K562 (cell line): Measurements from ENCODE around the gene ZMYND19. TPM values are rescaled to one million over a fixed set of nuclear protein-coding genes. Genes with fewer than 3 reads are reported as not detected.

Source experiments
- BCOR ChIP-seq: fragments of 450-650 bp; IDR thresholded peaks from 2 replicates; pipeline ENCODE4 v1.6.1; 2016
- CBX2 ChIP-seq: fragments of 200-600 bp; sonication (generic); IDR thresholded peaks from one replicate; pipeline ENCODE4 v1.6.1; 2012; ENCODE audit warnings: mild to moderate bottlenecking, low read length, inconsistent platforms; ENCODE audit not compliant: insufficient read depth, poor library complexity, severe bottlenecking
- ETS2 ChIP-seq: IDR thresholded peaks from 2 replicates; pipeline ENCODE4 v1.6.1; 2016; ENCODE audit warnings: borderline replicate concordance, missing genetic modification characterization, mild to moderate bottlenecking, moderate library complexity, missing compliant biosample characterization; ENCODE audit not compliant: poor library complexity, severe bottlenecking
- GTF2E2 ChIP-seq: fragments of 200-800 bp; sonication (Bioruptor generic); IDR thresholded peaks from 2 replicates; pipeline ENCODE4 v1.6.1; 2016; ENCODE audit warnings: missing genetic modification characterization, missing compliant biosample characterization
- NR3C1 ChIP-seq: sonication (generic); formaldehyde crosslinking; IDR thresholded peaks from 2 replicates; pipeline ENCODE4 v1.8.1; 2022; ENCODE audit warnings: missing genetic modification reagents
- PCBP1 ChIP-seq: fragments of 200-400 bp; formaldehyde crosslinking; IDR thresholded peaks from 2 replicates; pipeline ENCODE4 v1.6.1; 2018; ENCODE audit warnings: mild to moderate bottlenecking, low read depth, low read length; ENCODE audit not compliant: poor library complexity, severe bottlenecking
- PHF20 ChIP-seq: fragments of 450-650 bp; IDR thresholded peaks from 2 replicates; pipeline ENCODE4 v1.6.1; 2018; ENCODE audit not compliant: partially characterized antibody
- RFX7 ChIP-seq: fragments of 250-450 bp; sonication (Bioruptor Pico); IDR thresholded peaks from 2 replicates; pipeline ENCODE4 v1.5.1; 2021; ENCODE audit warnings: mild to moderate bottlenecking
- SIX5 ChIP-seq, 2 experiments: IDR thresholded peaks; 2 replicates each; pipeline ENCODE4 v1.6.1; 2011; ENCODE audit warnings: low read length in 2 of 2, borderline replicate concordance in 1 of 2, low read depth in 1 of 2, mild to moderate bottlenecking in 1 of 2, moderate library complexity in 1 of 2; ENCODE audit not compliant: insufficient read depth in 1 of 2
- ZFX ChIP-seq: sonication (generic); formaldehyde crosslinking; IDR thresholded peaks from 2 replicates; pipeline ENCODE4 v1.8.0; 2022; ENCODE audit warnings: mild to moderate bottlenecking, missing genetic modification reagents, moderate library complexity
- ZNF780A ChIP-seq: fragments of 250-450 bp; sonication (Bioruptor Pico); IDR thresholded peaks from 2 replicates; pipeline ENCODE4 v1.5.0; 2021; ENCODE audit warnings: mild to moderate bottlenecking
- polyA plus RNA-seq, 8 experiments: library from polyadenylated mRNA; depleted of rRNA in 4 of 8; stranded (reverse) in 5 of 8; unstranded in 3 of 8; fragments of >200 nt; fragmentation: Nextera tagmentation in 2 of 8; fragmentation: Illumina TruSeq in 1 of 8; extraction: Ambion mirVana in 2 of 8; extraction: Trizol in 1 of 8; gene quantifications; 2 replicates each; pipeline versions ENCODE4 v1.2.1 to v1.2.3, GENCODE V29; 2011 to 2014; ENCODE audit warnings: inconsistent platforms in 1 of 8, missing spikeins in 1 of 8
- total RNA-seq, 7 experiments: library from RNA; depleted of rRNA in 6 of 7; stranded (reverse); fragments of >200 nt in 6 of 7; fragmentation: Illumina TruSeq in 2 of 7; extraction: Trizol in 2 of 7; gene quantifications; 2 replicates each; pipeline versions ENCODE4 v1.2.1 to v1.2.3, GENCODE V29; 2011 to 2021; ENCODE audit warnings: low replicate concordance in 1 of 7
- TF ChIP-seq, protein P1 (sequence below): fragments of 250-450 bp; sonication (Bioruptor Pico); IDR thresholded peaks from 2 replicates; pipeline ENCODE4 v1.8.0; 2021; ENCODE audit warnings: moderate library complexity, mild to moderate bottlenecking, inconsistent platforms
- TF ChIP-seq, protein P2 (sequence below), 2 experiments: fragments of 450-650 bp in 1 of 2; IDR thresholded peaks; 2 replicates each; pipeline ENCODE4 v1.6.1; 2011 to 2017; ENCODE audit warnings: low read depth in 2 of 2, antibody characterized with exemption in 1 of 2, borderline replicate concordance in 1 of 2, low read length in 1 of 2, mild to moderate bottlenecking in 1 of 2, mixed read lengths in 1 of 2; ENCODE audit not compliant: control insufficient read depth in 1 of 2
- TF ChIP-seq, protein P3 (sequence below): sonication (generic); formaldehyde crosslinking; IDR thresholded peaks from 2 replicates; pipeline ENCODE4 v1.4.0; 2020; ENCODE audit warnings: mild to moderate bottlenecking, missing genetic modification reagents
- TF ChIP-seq, protein P4 (sequence below): fragments of 250-450 bp; sonication (Bioruptor Pico); IDR thresholded peaks from 2 replicates; pipeline ENCODE4 v1.5.0; 2020; ENCODE audit warnings: mild to moderate bottlenecking, borderline replicate concordance
- TF ChIP-seq, protein P5 (sequence below), 2 experiments: IDR thresholded peaks; 2 replicates each; pipeline ENCODE4 v1.6.1; 2011; ENCODE audit warnings: borderline replicate concordance in 1 of 2, control low read depth in 1 of 2, low read depth in 1 of 2, low read length in 1 of 2, mild to moderate bottlenecking in 1 of 2, mixed read lengths in 1 of 2, moderate library complexity in 1 of 2; ENCODE audit not compliant: insufficient read depth in 1 of 2, insufficient read length in 1 of 2, poor library complexity in 1 of 2, severe bottlenecking in 1 of 2; ENCODE audit errors: extremely low read depth in 1 of 2

The ZMYND19 gene
- total and polyA plus RNA-seq, 9 of the 15 experiments (the other 6 are each of a cell fraction or from before 2014, with no cell fraction given) = 1.0 to 86.7 (median 44.0) TPM

DNA sequence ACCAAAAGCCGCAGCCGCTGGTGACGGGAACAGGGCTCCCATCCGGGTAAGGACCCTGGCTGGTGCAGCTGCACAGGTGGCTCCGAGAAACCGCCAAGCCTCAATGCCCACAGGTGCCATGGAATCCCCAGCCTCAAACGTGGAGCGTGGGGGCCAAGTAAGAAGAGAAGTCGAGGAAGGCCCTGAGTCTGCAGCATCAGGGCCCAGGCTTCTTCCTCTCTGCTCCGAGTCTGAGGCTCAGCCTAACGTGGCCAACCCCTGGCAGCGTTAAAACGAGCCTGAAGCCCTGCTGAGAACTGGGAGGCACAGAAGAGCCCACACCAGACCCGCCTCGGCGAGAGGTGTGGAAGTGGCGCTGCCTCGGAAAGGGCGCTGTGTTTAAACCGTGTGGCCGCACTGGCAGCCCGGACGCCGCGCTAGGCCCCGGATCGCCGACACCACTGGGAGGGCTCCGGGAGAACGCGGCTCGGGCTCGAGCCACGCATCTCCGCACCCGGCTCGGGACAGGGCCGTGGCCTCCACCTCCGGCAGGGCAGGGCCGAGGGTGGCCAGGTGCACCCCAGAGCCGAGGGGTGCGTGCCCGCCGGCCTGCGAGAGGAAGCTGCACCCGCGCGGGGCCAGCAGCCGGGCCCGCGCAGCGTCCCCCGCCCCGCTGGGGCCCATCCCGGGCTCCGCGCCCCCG is 730 bp downstream of the ZMYND19 start (continued):
- no peak for TF ChIP-seq GTF2E2 (tag)
- TF ChIP-seq, protein P1, sequence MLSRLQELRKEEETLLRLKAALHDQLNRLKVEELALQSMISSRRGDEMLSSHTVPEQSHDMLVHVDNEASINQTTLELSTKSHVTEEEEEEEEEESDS (CRISPR knock-in tag) = no peak
- peak; percentile 59 for TF ChIP-seq ZFX (CRISPR knock-in tag)
- TF ChIP-seq BCOR = no peak
- TF ChIP-seq PCBP1 = no peak
- no peak for TF ChIP-seq SIX5 (IDR thresholded peaks at IDR 0.05; ENCODE audit: borderline replicate concordance in 1 of 2, insufficient read depth in 1 of 2, low read depth in 1 of 2, low read length in 2 of 2)
- peak; percentile 82; the same call in 1 of the 2 replicates for TF ChIP-seq NR3C1 (CRISPR knock-in tag)
- TF ChIP-seq ETS2 (tag) = no peak
- TF ChIP-seq, protein P2, sequence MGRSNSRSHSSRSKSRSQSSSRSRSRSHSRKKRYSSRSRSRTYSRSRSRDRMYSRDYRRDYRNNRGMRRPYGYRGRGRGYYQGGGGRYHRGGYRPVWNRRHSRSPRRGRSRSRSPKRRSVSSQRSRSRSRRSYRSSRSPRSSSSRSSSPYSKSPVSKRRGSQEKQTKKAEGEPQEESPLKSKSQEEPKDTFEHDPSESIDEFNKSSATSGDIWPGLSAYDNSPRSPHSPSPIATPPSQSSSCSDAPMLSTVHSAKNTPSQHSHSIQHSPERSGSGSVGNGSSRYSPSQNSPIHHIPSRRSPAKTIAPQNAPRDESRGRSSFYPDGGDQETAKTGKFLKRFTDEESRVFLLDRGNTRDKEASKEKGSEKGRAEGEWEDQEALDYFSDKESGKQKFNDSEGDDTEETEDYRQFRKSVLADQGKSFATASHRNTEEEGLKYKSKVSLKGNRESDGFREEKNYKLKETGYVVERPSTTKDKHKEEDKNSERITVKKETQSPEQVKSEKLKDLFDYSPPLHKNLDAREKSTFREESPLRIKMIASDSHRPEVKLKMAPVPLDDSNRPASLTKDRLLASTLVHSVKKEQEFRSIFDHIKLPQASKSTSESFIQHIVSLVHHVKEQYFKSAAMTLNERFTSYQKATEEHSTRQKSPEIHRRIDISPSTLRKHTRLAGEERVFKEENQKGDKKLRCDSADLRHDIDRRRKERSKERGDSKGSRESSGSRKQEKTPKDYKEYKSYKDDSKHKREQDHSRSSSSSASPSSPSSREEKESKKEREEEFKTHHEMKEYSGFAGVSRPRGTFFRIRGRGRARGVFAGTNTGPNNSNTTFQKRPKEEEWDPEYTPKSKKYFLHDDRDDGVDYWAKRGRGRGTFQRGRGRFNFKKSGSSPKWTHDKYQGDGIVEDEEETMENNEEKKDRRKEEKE (IDR thresholded peaks at IDR 0.05; ENCODE audit: borderline replicate concordance in 1 of 2, control insufficient read depth in 1 of 2, low read depth in 2 of 2, low read length in 1 of 2) = no peak
- no peak for TF ChIP-seq RFX7 (CRISPR knock-in tag)
- peak; percentile 35 for TF ChIP-seq PHF20
- TF ChIP-seq, protein P3, sequence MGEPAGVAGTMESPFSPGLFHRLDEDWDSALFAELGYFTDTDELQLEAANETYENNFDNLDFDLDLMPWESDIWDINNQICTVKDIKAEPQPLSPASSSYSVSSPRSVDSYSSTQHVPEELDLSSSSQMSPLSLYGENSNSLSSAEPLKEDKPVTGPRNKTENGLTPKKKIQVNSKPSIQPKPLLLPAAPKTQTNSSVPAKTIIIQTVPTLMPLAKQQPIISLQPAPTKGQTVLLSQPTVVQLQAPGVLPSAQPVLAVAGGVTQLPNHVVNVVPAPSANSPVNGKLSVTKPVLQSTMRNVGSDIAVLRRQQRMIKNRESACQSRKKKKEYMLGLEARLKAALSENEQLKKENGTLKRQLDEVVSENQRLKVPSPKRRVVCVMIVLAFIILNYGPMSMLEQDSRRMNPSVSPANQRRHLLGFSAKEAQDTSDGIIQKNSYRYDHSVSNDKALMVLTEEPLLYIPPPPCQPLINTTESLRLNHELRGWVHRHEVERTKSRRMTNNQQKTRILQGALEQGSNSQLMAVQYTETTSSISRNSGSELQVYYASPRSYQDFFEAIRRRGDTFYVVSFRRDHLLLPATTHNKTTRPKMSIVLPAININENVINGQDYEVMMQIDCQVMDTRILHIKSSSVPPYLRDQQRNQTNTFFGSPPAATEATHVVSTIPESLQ (CRISPR knock-in tag) = no peak; the same call in 1 of the 2 replicates
- TF ChIP-seq ZNF780A (CRISPR knock-in tag) = no peak
- no peak for TF ChIP-seq CBX2
- TF ChIP-seq, protein P4, sequence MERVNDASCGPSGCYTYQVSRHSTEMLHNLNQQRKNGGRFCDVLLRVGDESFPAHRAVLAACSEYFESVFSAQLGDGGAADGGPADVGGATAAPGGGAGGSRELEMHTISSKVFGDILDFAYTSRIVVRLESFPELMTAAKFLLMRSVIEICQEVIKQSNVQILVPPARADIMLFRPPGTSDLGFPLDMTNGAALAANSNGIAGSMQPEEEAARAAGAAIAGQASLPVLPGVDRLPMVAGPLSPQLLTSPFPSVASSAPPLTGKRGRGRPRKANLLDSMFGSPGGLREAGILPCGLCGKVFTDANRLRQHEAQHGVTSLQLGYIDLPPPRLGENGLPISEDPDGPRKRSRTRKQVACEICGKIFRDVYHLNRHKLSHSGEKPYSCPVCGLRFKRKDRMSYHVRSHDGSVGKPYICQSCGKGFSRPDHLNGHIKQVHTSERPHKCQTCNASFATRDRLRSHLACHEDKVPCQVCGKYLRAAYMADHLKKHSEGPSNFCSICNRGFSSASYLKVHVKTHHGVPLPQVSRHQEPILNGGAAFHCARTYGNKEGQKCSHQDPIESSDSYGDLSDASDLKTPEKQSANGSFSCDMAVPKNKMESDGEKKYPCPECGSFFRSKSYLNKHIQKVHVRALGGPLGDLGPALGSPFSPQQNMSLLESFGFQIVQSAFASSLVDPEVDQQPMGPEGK (CRISPR knock-in tag) = no peak
- TF ChIP-seq, protein P5, sequence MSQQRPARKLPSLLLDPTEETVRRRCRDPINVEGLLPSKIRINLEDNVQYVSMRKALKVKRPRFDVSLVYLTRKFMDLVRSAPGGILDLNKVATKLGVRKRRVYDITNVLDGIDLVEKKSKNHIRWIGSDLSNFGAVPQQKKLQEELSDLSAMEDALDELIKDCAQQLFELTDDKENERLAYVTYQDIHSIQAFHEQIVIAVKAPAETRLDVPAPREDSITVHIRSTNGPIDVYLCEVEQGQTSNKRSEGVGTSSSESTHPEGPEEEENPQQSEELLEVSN (IDR thresholded peaks at IDR 0.05; ENCODE audit: borderline replicate concordance in 1 of 2, extremely low read depth in 1 of 2, insufficient read depth in 1 of 2, insufficient read length in 1 of 2, low read depth in 1 of 2, low read length in 1 of 2, poor library complexity in 1 of 2, severe bottlenecking in 1 of 2) = peak in 1 of 2 experiments; percentile 61
